ENCODE results near the gene SRRM3.
A peak's percentile ranks its signal among the peaks of the same experiment; 100 is the strongest.
"Not testable (repeated sequence)": the region's sequence is repeated elsewhere in the genome, so short reads cannot be mapped to it uniquely, and the experiment has no call there.

The SRRM3 gene

GRCh38 chr7:76166404-76167255, 35.1 kb upstream of the SRRM3 start:
- TF ChIP-seq JUND (IDR thresholded peaks at IDR 0.05; ENCODE audit: low read depth) = no peak
- in situ Hi-C loops (cut with HindIII; ENCODE audit: low pct_unique_long_range_greater_than_20kb, low sequenced_read_pairs) = no loop called here
- DNase-seq (ENCODE audit: low read depth in 1 of 2, low spot score in 1 of 2) = peak; percentile 99

GRCh38 chr7:76173566-76174205, 28.0 kb upstream of the SRRM3 start:
- TF ChIP-seq JUND (IDR thresholded peaks at IDR 0.05; ENCODE audit: low read depth) = no peak
- DNase-seq (ENCODE audit: low read depth in 1 of 2, low spot score in 1 of 2) = no peak
- in situ Hi-C loops (cut with HindIII; ENCODE audit: low pct_unique_long_range_greater_than_20kb, low sequenced_read_pairs) = no loop called here

- DNase-seq (ENCODE audit: low read depth in 1 of 2, low spot score in 1 of 2); in situ Hi-C loops (cut with HindIII; ENCODE audit: low pct_unique_long_range_greater_than_20kb, low sequenced_read_pairs): not testable (repeated sequence)
These were observed 24.7 kb upstream of the SRRM3 start for GRCh38 chr7:76176951-76177350.

GRCh38 chr7:76179686-76180085, 22.0 kb upstream of the SRRM3 start:
- in situ Hi-C loops (cut with HindIII; ENCODE audit: low pct_unique_long_range_greater_than_20kb, low sequenced_read_pairs) = no loop called here
- TF ChIP-seq JUND (IDR thresholded peaks at IDR 0.05; ENCODE audit: low read depth) = no peak
- no peak for DNase-seq (ENCODE audit: low read depth in 1 of 2, low spot score in 1 of 2)

DNA sequence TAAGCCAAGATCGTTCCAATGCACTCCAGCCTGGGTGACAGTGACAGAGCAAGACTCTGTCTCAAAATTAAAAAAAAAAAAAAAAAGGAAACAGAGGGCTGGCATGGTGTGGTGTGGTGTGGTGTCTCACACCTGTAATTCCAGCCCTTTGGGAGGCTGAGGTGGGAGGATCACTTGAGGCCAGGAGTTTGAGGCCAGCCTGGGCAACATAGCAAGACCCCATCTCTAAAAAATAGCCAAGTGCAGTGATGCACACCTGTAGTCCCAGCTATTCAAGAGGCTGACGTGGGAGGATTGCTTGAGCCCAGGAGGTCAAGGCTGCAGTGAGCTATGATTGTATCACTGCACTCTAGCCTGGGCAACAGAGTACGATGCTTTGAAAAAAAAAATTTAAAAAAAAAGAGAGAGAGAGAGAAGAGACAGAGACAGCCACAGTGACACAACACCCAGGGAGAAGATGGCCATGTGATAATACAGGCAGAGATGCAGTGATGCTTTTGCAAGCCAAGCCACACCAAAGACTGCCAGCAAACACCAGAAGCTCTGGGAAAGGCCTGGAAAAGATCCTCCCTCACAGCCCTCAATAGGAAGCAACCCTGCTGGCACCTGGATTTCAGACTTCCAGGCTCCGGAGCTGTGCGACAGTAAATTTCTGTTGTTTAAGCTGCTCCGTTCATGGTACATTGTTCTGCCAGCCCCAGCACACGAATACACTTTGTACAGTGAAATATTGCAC, 19.3 kb upstream of the SRRM3 start:
- DNase-seq (ENCODE audit: low read depth in 1 of 2, low spot score in 1 of 2) = no peak
- no peak for TF ChIP-seq JUND (IDR thresholded peaks at IDR 0.05; ENCODE audit: low read depth)
- in situ Hi-C loops (cut with HindIII; ENCODE audit: low pct_unique_long_range_greater_than_20kb, low sequenced_read_pairs) = no loop called here

DNA sequence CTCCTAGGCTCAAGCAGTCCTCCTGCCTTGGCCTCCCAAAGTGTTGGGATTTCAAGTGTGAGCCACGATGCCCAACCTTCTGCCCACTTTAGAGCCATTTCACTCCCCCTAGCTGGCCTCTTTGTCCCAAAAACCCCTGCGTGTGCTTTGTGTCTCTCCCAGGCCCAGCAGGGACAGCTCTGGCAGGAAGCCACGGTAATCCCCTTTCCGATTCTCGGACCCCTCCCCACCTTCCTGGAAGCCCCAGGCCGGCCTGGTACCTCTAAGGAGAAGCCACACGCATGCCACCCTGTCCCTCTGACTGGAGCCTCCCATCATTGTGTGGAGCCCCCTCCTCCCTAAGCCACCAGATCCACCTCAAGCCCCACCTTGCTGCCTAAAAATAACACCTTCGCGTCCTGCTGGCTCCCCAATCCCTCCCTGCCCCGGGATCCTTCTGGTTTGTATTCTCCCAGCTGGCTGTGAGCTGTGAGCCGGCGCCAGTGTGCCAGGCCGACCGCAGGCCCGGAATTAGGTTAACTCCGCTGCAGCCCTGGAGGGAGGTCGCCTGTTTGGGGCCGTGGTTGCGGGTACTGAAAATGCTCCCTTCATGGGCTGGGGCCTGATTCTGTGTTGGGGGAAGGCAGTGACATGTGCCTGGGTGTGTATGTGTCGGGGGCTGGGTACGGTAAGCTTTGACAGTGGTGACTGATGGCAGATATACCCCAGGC, 16.4 kb upstream of the SRRM3 start:
- in situ Hi-C loops (cut with HindIII; ENCODE audit: low pct_unique_long_range_greater_than_20kb, low sequenced_read_pairs) = no loop called here
- TF ChIP-seq JUND (IDR thresholded peaks at IDR 0.05; ENCODE audit: low read depth) = no peak
- DNase-seq (ENCODE audit: low read depth in 1 of 2, low spot score in 1 of 2) = no peak

- in situ Hi-C loops (cut with HindIII; ENCODE audit: low pct_unique_long_range_greater_than_20kb, low sequenced_read_pairs) = no loop called here
- TF ChIP-seq JUND (IDR thresholded peaks at IDR 0.05; ENCODE audit: low read depth) = no peak
- DNase-seq (ENCODE audit: low read depth in 1 of 2, low spot score in 1 of 2) = no peak
These were observed 14.4 kb upstream of the SRRM3 start for GRCh38 chr7:76187272-76187671.

DNA sequence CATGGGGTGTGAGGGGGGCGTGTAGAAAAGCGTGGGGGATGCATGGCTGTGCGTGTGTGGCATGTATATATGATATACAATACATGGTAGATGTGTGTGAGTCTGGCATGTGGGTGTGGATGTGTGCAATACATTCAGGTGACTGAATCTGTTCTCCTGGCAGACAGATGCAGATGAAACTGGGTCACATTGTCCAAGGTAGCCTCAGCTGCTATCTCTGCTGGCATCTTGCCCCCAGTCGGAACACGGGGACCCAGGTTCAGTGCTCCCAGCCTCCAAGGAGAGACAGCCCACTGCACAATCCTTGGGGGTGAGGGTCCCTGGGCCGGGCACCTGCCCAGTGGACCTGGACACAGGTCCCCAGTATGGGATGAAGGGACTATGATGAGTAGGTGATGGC, 12.4 kb upstream of the SRRM3 start:
- TF ChIP-seq JUND (IDR thresholded peaks at IDR 0.05; ENCODE audit: low read depth) = no peak
- no peak for DNase-seq (ENCODE audit: low read depth in 1 of 2, low spot score in 1 of 2)
- in situ Hi-C loops (cut with HindIII; ENCODE audit: low pct_unique_long_range_greater_than_20kb, low sequenced_read_pairs) = no loop called here

DNA sequence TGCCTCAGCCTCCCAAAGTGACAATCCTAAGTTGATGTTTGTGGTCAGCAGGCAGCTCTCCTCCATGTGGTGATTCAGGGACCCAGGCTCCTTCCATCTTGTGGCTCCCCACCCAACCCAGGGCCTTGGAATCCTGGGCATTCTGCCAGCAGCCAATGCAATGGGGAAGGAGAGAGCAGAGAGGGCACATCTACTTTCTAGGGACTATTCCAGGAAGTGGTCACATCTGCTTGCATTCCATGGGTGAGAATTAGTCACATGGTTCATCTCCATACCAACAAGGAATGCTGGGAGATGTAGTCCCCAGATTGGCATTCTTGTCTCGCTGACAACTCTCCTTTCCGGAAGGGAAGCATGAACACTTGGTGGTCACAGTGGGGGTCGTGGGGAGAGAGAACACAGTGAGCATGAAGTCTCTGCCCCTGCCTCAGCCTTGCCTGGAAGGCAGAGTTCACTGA, 9.9 kb upstream of the SRRM3 start:
- TF ChIP-seq JUND (IDR thresholded peaks at IDR 0.05; ENCODE audit: low read depth) = no peak
- in situ Hi-C loops (cut with HindIII; ENCODE audit: low pct_unique_long_range_greater_than_20kb, low sequenced_read_pairs) = no loop called here
- peak in 1 of 2 experiments; percentile 84 for DNase-seq (ENCODE audit: low read depth in 1 of 2, low spot score in 1 of 2)

- DNase-seq (ENCODE audit: low read depth in 1 of 2, low spot score in 1 of 2) = no peak
- no peak for TF ChIP-seq JUND (IDR thresholded peaks at IDR 0.05; ENCODE audit: low read depth)
- in situ Hi-C loops (cut with HindIII; ENCODE audit: low pct_unique_long_range_greater_than_20kb, low sequenced_read_pairs) = no loop called here
These were observed 8.2 kb upstream of the SRRM3 start for GRCh38 chr7:76193466-76193865.

DNA sequence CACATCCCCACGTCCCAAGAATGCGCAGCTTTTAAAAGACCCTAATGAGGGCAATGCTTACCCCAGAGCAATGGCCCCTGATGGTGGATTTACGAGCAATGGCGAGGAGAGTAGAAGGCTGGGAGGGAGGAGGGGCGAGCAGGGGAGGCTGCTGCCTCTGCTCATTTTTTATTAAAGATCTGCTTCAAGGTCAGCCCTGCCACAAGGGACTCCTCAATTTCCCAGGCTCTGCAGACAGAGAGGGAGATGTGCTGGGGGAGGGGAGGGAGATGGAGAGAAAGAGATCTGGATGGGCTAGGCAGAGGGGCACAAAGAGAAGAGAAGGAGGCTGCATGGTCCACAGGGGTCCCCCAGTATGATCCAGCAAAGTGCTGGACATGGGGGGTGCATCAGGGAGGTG, 7.8 kb upstream of the SRRM3 start:
- in situ Hi-C loops (cut with HindIII; ENCODE audit: low pct_unique_long_range_greater_than_20kb, low sequenced_read_pairs) = no loop called here
- DNase-seq (ENCODE audit: low read depth in 1 of 2, low spot score in 1 of 2) = no peak
- no peak for TF ChIP-seq JUND (IDR thresholded peaks at IDR 0.05; ENCODE audit: low read depth)

DNA sequence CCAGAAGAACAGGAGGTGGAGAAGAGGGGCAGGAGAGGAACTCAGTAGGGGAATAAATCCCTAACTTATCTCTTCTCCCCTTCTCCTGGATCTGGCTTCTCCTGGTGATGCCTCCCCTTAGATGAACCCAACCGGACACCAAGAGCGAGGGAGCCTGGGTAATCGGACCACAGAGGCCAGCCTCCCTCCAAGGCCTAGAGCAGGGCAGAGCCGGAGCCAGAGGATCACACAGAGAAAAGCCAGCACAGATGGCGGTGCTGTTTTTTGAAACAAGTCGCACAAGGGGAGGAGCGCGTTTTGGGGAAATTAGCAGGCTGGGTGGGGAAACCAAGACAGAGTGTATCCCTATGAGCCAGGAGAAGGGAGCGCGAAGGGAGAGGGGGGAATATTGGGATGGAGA, 4.9 kb upstream of the SRRM3 start:
- no peak for TF ChIP-seq JUND (IDR thresholded peaks at IDR 0.05; ENCODE audit: low read depth)
- in situ Hi-C loops (cut with HindIII; ENCODE audit: low pct_unique_long_range_greater_than_20kb, low sequenced_read_pairs) = no loop called here
- DNase-seq (ENCODE audit: low read depth in 1 of 2, low spot score in 1 of 2) = no peak
